CD4-positive, alpha-beta T cell (primary cell): ENCODE measurements around the gene ZNF710. TPM values are rescaled to one million over a fixed set of nuclear protein-coding genes. Genes with fewer than 3 reads are reported as not detected.

Experiments
- ATAC-seq: fragments of 200-7000 bp; cut with Tn5 transposase; one replicate; pipeline ENCODE4 v1.10.0; 2022; ENCODE audit warnings: mild to moderate bottlenecking; ENCODE audit not compliant: poor library complexity
- CTCF ChIA-PET: fragments of 350-600 bp; sonication (Branson Sonifier 250); formaldehyde crosslinking; loops from one replicate; lab custom pipeline; 2021; ENCODE audit warnings: antibody characterized with exemption, inconsistent platforms; lab: Charles Lee
- POLR2A ChIA-PET: fragments of 350-600 bp; sonication (Branson Sonifier 250); formaldehyde crosslinking; loops from one replicate; lab custom pipeline; 2021; ENCODE audit warnings: antibody characterized with exemption, inconsistent platforms; lab: Charles Lee
- DNase-seq, 14 experiments: peaks; one replicate each; pipeline ENCODE4 v3.0.0-alpha.2; 2013 to 2020; ENCODE audit warnings: mixed read lengths in 2 of 14
- H3K27ac ChIP-seq, 2 donors: one replicate each; pipeline versions ENCODE4 v1.5.1 to v1.7.0; 2013; ENCODE audit warnings: low read length in 2 of 2, low read depth in 1 of 2, mild to moderate bottlenecking in 1 of 2
- H3K27me3 ChIP-seq, 2 experiments: 1 replicate in 1 of 2; 2 replicates in 1 of 2; pipeline versions ENCODE4 v1.6.1 to v1.7.0; 2013; ENCODE audit warnings: low read length in 2 of 2, control low read depth in 1 of 2, mild to moderate bottlenecking in 1 of 2, moderate library complexity in 1 of 2; ENCODE audit not compliant: insufficient read depth in 2 of 2, control insufficient read depth in 1 of 2
- H3K36me3 ChIP-seq: one replicate; pipeline ENCODE4 v1.6.1; 2013; ENCODE audit warnings: low read length, control low read depth; ENCODE audit not compliant: insufficient read depth
- H3K4me1 ChIP-seq: one replicate; pipeline ENCODE4 v1.6.1; 2013; ENCODE audit warnings: low read length, control low read depth; ENCODE audit not compliant: insufficient read depth
- H3K4me3 ChIP-seq: one replicate; pipeline ENCODE4 v1.5.1; 2013; ENCODE audit warnings: mild to moderate bottlenecking, low read length, moderate library complexity
- H3K9me3 ChIP-seq, 2 experiments: 1 replicate in 1 of 2; 2 replicates in 1 of 2; pipeline versions ENCODE4 v1.6.1 to v1.7.0; 2013; ENCODE audit warnings: low read length in 2 of 2, mild to moderate bottlenecking in 2 of 2, control low read depth in 1 of 2, moderate library complexity in 1 of 2; ENCODE audit not compliant: control insufficient read depth in 1 of 2, insufficient read depth in 1 of 2
- H3K27ac Mint-ChIP-seq: one replicate; pipeline ENCODE4 v1.8.0; 2020; ENCODE audit warnings: mixed read lengths
- H3K27me3 Mint-ChIP-seq: one replicate; pipeline ENCODE4 v1.8.0; 2021; ENCODE audit warnings: mixed read lengths
- H3K36me3 Mint-ChIP-seq: one replicate; pipeline ENCODE4 v1.8.0; 2021; ENCODE audit warnings: low read depth, mixed read lengths
- H3K4me1 Mint-ChIP-seq: one replicate; pipeline ENCODE4 v1.8.0; 2021; ENCODE audit warnings: low read depth, mixed read lengths
- H3K4me3 Mint-ChIP-seq: one replicate; pipeline ENCODE4 v1.8.0; 2020; ENCODE audit warnings: mild to moderate bottlenecking, mixed read lengths
- H3K9me3 Mint-ChIP-seq: one replicate; pipeline ENCODE4 v1.8.0; 2020; ENCODE audit warnings: mixed read lengths
- CTCF ChIP-seq: fragments of 200-600 bp; IDR thresholded peaks from one replicate; pipeline ENCODE4 v1.8.0; 2022; ENCODE audit warnings: antibody characterized with exemption, mild to moderate bottlenecking
- intact Hi-C, 2 experiments: fragments of 100-400 bp; cut with DNase I in 1 of 2; cut with micrococcal nuclease in 1 of 2; formaldehyde crosslinking; loops; one replicate each; pipeline versions ENCODE4 v1.15.1 to v1.9.0; 2023 to 2025; cut with DNase I, micrococcal nuclease
- total RNA-seq, 174 experiments: library from RNA in 2 of 174; stranded (reverse) in 2 of 174; gene quantifications; one replicate each; pipeline ENCODE4 v1.2.3 and lab custom pipeline; 2021 to 2026

ZNF710 gene
- total RNA-seq, 2 experiments from 2014 or later = 6.5 to 7.7 TPM

GRCh38 chr15:90099868-90100831, 99.0 kb downstream of the ZNF710 start:
- DNase-seq (peak in 4 of 14 experiments; percentile 26 to 70 (median 44)), ATAC-seq (no peak)
- Histone ChIP-seq H3K4me3 (peak overlapping the region; percentile 75), H3K36me3 (no peaks in the 10 kb centered on the region), H3K27ac (peak overlapping the region; percentile 86), H3K27me3 (no peaks in the 10 kb centered on the region), H3K9me3 (no peaks in the 10 kb centered on the region), H3K4me1 (peaks cover 67% of the 10 kb centered on the region)
- no peak for TF ChIP-seq CTCF
- POLR2A ChIA-PET = interaction anchor here (0.6 to 2.3 kb wide), 8 partner anchors 16 to 206 kb away, joined by 3 to 12 read pairs (median 3); partner anchors contain the start of genes AP3S2, CIB1, GDPGP1 and NGRN
- CTCF ChIA-PET = interaction anchor here (0.9 to 1.4 kb wide), 2 partner anchors 13 to 14 kb away, joined by 4 to 5 read pairs; no protein-coding TSS in a partner anchor
- peaks cover 4% of the 10 kb centered on the region for H3K36me3 Mint-ChIP-seq
- H3K4me1 Mint-ChIP-seq = peaks cover 77% of the 10 kb centered on the region
- no peaks in the 10 kb centered on the region for H3K9me3 Mint-ChIP-seq
- no peaks in the 10 kb centered on the region for H3K27me3 Mint-ChIP-seq
- intact Hi-C loops = loop anchor here in 1 of 2 experiments (5.0 to 10.0 kb wide), 2 partner anchors 132 to 615 kb away; partner anchors contain the start of genes BLM, CIB1 and GDPGP1
- H3K4me3 Mint-ChIP-seq = peak overlapping the region; percentile 74
- peak overlapping the region; percentile 87 for H3K27ac Mint-ChIP-seq

GRCh38 chr15:90101130-90101968, 100.2 kb downstream of the ZNF710 start:
- TF ChIP-seq CTCF = no peak
- H3K4me3 ChIP-seq = peak overlapping the region; percentile 75
- Mint-ChIP-seq H3K27me3 (no peaks in the 10 kb centered on the region), H3K4me3 (peak overlapping the region; percentile 74), H3K4me1 (peaks cover 67% of the 10 kb centered on the region), H3K36me3 (peaks cover 4% of the 10 kb centered on the region), H3K27ac (peak overlapping the region; percentile 87), H3K9me3 (no peaks in the 10 kb centered on the region)
- ChIA-PET CTCF (interaction anchor here (1.4 to 1.8 kb wide), 3 partner anchors 30 to 192 kb away, joined by 3 to 5 read pairs (median 4); no protein-coding TSS in a partner anchor), POLR2A (interaction anchor here (1.1 to 2.8 kb wide), 5 partner anchors 16 to 207 kb away, joined by 3 to 16 read pairs (median 4); partner anchors contain the start of genes AP3S2, CIB1, GDPGP1 and NGRN)
- H3K9me3 ChIP-seq = no peaks in the 10 kb centered on the region
- DNase-seq = peak in 6 of 14 experiments; percentile 20 to 67 (median 58)
- H3K36me3 ChIP-seq = no peaks in the 10 kb centered on the region
- intact Hi-C loops = loop anchor here in 1 of 2 experiments (5.0 to 10.0 kb wide), 2 partner anchors 131 to 613 kb away; partner anchors contain the start of genes BLM, CIB1 and GDPGP1
- H3K4me1 ChIP-seq = peaks cover 55% of the 10 kb centered on the region
- no peak for ATAC-seq
- no peaks in the 10 kb centered on the region for H3K27me3 ChIP-seq
- peak overlapping the region; percentile 84 to 86 for H3K27ac ChIP-seq
